ENCODE results near the gene GOSR2. TPM values are rescaled to one million over a fixed set of nuclear protein-coding genes. Genes with fewer than 3 reads are reported as not detected.
"Not testable (repeated sequence)": the region's sequence is repeated elsewhere in the genome, so short reads cannot be mapped to it uniquely, and the experiment has no call there.

Gene GOSR2
- total RNA-seq, 1 experiment from 2014 or later, result 32.2 TPM

GRCh38 chr17:46987927-46988326 lies 65.0 kb downstream of the GOSR2 start:
- DNase-seq, H3K27me3 ChIP-seq, H3K4me3 ChIP-seq, H3K9me3 ChIP-seq, H3K36me3 ChIP-seq: not testable (repeated sequence)

GRCh38 chr17:46989637-46990431 lies 66.9 kb downstream of the GOSR2 start:
- no peak for DNase-seq
- H3K9me3 ChIP-seq, result no peaks in the 10 kb centered on the region
- no peak overlapping the region for H3K4me3 ChIP-seq
- no peaks in the 10 kb centered on the region for H3K36me3 ChIP-seq
- no peaks in the 10 kb centered on the region for H3K27me3 ChIP-seq

- Histone ChIP-seq H3K36me3 (no peaks in the 10 kb centered on the region), H3K27me3 (no peaks in the 10 kb centered on the region), H3K4me3 (no peak overlapping the region), H3K9me3 (no peaks in the 10 kb centered on the region)
- no peak for DNase-seq
Observed at GRCh38 chr17:46991617-46992016, 68.7 kb downstream of the GOSR2 start.

Other genes with a start within 250 kb of the GOSR2 start
- gene WNT3, start 104.5 kb upstream of the GOSR2 start, total RNA-seq (2014; rRNA removed; shearing (Covaris generic); ENCODE audit: low replicate concordance), result 5.6 and 8.5 TPM in 2 replicates
- gene WNT9B, start 71.6 kb upstream of the GOSR2 start, total RNA-seq (2014; rRNA removed; shearing (Covaris generic); ENCODE audit: low replicate concordance), result not detected in 2 replicates
- 0.42 and 2.2 TPM in 2 replicates for gene RPRML, start 56.1 kb downstream of the GOSR2 start, total RNA-seq (2014; rRNA removed; shearing (Covaris generic); ENCODE audit: low replicate concordance)

All from MG63 (cell line).